Raji (cell line): ENCODE measurements around the gene SP6.

Experiments
- POLR2A ChIP-seq: IDR thresholded peaks from 2 replicates; pipeline ENCODE4 v1.6.1; 2011; ENCODE audit warnings: low read depth, low read length, control low read depth; ENCODE audit not compliant: insufficient read depth

The SP6 gene

DNA sequence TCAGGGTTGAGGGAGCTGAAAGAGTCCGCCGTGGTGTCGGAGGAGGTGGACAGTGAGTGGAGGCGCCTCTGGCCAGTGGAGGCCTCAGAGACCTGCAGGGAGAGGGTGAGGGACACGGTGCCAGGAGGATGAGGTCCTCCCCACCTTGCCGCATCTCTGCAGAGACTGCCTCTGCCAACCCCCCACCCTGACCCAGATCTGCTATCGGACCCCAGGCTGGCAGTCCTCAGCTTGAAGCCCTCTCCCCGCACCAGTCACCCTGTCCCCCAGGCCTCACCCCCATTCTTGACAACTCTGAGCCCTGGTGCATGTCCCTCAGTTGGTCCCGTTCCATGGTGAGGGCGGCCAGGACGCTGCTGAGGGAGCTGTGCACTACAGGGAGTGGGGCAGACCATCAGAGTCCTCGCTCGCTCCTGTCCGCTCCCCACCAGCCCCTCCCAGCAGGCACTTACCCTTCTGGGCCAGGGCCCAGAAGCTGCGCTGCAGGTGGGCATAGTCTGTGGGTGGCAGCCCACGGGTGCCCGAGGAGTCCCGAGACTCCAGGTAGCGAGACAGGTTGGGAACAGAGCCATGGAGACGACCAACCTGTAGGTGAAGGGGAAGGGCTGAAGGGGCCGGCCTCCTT is 34.7 kb downstream of the SP6 start:
- TF ChIP-seq POLR2A: no peak

DNA sequence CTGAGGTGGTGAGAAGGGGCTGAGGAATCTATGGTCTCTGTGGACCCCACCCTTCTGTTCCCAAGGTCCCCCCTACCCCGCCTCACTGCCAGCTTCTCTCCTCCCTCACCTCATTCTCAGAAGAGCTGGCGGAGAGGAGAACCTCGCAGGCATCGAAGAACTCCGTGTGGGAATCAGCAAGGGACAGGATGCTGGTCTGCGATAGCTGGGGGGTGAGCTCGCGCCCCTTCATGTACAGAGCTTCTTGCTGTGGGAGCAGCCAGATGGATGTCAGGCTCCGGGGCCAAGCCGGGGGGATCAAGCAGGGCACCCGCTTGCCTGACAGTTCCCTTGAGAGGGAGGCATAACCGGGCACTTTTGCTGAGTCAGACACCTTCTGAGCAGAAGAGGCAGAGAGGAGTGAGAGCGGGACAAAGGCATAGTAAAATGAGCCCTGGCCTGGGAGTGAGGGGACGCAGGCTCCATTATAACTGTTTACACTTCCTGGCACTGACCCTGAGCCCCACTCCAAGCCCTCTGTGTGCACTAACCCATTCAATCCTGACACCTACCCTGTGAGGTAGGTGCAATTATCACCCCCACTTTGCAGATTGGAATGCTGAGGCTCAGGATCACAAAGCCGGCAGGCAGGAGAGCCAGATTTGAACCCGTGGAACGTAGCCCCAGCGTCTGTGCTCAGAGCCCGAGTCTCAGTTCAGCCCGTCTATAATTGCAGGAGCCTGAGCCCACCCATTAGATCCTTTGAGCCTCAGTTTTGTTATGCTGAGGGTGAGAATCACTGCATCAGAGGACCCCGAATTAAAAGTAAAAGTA is 35.7 kb downstream of the SP6 start:
- TF ChIP-seq POLR2A: no peak

GRCh38 chr17:47813512-47814031 is 37.4 kb downstream of the SP6 start:
- no peak for TF ChIP-seq POLR2A

DNA sequence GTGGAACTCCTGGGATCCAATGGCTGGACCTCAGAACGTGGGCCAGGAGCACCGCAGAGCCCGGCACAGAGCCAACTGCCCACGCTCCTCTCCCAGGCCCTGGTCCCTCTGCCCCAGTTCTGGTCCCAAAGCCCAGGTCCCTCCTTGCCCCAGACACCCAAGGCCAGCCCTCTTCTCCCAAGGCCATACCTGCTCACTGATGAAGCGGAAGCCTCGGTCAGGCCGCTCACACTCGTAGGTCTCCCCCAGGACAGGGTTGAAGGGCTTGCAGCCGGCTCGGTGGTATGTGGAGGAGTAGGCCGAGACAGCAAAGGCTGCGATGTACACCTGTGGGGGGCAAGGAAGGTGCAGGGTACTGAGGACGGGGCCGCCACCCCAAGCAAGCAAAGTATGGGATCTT is 37.9 kb downstream of the SP6 start:
- TF ChIP-seq POLR2A: no peak

DNA sequence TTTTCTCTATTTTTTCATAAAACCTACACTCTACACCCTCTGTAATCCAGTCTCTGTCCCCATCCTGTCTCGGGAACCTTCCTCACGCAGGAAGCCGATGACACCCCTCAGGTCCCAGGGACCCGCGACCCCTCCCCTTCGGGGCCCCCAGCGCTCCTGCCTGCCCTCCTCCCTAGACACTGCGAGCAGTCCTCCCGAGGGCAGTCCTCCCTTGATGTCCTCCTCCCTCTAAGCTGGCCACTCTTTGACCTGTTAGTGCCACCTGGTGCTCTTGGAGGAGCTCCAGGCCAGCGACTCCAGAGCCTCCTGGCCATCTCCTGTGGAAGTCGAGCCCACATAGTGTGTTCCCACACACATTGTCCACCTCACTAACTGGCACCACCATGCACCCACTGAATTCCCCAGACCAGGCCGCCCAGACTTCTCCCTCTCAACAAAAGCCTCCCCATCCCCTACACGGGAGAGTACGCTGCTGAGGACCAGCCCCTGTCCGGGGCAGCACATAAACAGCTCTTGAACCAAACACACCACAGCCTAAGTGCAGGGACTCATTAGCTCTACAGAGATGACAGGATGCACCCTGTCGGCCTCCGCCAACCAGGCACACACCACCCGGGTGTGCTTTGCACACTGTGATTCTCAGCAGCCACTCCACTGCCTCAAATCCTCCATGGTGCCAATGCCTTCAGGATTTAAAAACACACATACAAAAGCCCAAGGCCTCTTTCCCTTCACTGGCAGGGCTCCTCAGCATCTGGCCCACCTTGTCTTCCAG is 38.6 kb downstream of the SP6 start:
- no peak for TF ChIP-seq POLR2A

- no peak for TF ChIP-seq POLR2A
These were observed 39.3 kb downstream of the SP6 start for GRCh38 chr17:47811709-47812108.

DNA sequence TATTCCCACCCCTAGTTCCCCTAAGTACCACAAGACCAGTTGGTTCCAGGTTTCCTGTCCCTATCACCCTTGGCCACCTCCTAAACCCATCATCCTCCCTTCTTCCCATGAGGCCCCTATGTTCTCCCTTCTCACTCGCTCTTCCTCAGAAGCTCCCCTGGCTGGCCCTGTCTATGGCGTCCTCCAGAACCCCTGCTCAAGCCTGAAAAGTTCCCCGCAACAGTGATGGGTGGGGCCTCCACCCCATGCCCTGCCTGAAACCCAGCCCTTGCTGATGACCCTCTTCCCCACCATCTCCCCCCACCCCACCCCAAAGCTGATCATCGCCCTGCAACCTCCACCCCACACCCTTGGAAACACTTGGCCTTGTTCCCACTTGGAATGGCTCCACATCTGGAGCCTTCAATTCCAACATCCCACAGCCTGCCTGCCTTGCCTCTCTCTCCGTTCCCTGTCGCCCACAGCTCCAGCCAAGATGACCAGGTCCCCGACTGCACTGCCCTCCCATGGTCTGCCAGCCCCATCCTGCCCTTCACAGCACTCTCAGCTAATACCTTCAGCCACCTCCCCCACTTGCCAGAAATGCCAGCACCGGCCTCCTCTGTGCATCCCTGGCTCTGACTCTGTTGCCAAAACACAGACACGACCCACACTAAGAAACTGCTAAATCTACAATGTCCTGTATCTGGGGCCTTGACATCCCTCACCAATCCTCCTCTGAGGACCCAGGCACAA is 39.9 kb downstream of the SP6 start:
- no peak for TF ChIP-seq POLR2A

DNA sequence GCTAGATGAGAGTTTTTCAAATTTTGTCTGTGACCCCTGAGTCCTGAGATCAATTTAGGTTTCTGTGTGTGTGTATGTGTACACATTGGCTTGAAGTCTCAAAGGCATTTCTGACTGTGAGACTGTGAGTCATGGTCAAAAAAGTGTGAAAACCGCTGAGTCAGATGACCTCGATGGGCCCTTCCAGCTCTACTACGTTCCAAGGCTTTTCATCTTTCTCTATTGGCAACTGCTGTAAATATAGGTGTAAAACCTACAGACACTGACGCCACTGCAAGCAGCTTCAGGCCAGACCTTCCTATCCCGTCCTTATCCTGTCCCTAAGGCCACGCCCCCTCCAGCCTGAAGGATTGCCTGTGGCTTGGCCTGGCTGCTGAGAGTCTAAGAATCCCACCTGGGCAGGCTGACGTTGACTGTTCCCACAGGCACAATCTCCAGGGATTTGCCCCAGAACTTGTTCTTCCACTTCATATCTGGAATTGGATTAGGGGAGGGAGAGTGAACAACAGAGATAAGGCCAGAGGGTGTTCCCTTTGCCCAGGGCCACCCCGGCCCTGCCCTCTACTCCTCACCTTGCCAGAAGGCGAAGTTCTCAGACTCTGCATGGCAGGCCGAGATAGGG is 40.7 kb downstream of the SP6 start:
- no peak for TF ChIP-seq POLR2A

- no peak for TF ChIP-seq POLR2A
These were observed 42.0 kb downstream of the SP6 start for GRCh38 chr17:47808830-47809480.

- no peak for TF ChIP-seq POLR2A
These were observed 42.7 kb downstream of the SP6 start for GRCh38 chr17:47808036-47808829.

GRCh38 chr17:47807421-47807820 is 43.5 kb downstream of the SP6 start:
- no peak for TF ChIP-seq POLR2A

GRCh38 chr17:47806913-47807255 is 44.1 kb downstream of the SP6 start:
- no peak for TF ChIP-seq POLR2A
